DOHH2 (cell line): ENCODE data around the gene SPRED3.

ENCODE experiments used
- CTCF ChIP-seq: fragments of 200-600 bp; sonication (generic); IDR thresholded peaks from one replicate; pipeline ENCODE4 v1.5.1; 2014; ENCODE audit warnings: antibody characterized with exemption, mild to moderate bottlenecking, low read depth, low read length; ENCODE audit not compliant: poor library complexity, severe bottlenecking
- EZH2phosphoT487 ChIP-seq: fragments of 200-600 bp; sonication (generic); IDR thresholded peaks from 2 replicates; pipeline ENCODE4 v1.6.1; 2017; ENCODE audit warnings: borderline replicate concordance, mild to moderate bottlenecking, antibody characterized with exemption, low read length, moderate library complexity, mixed read lengths

DNA sequence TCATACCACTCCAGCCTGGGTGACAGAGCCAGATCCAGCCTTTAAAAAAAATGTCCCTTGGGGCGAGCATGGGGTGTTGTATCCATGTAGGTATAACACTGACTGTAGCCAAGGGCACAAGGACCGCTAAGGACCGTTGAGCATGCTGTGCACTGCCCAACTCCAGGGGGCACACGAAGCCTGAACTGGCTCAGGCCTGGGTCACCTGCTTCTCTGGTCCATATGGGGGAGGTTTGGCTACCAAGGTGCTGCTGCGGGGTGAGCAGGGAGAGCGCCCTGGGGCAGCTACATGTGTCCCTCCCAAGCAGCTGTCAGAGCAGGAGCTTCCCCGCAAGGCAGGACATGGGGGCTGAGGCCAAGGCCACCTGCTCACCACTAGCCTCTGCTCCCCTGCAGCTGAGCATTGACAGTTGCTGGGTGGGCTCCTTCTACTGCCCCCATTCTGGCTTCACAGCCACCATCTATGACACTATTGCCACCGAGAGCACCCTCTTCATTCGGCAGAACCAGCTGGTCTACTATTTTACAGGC is 36.6 kb upstream of the SPRED3 start:
- TF ChIP-seq CTCF, result no peak
- TF ChIP-seq EZH2phosphoT487, result no peak
